Adrenal gland (tissue), 5 donors: ENCODE results near the gene GOLGA6L7.

ENCODE experiments used
- POLR2A ChIP-seq, 2 donors: fragments of 450-650 bp; IDR thresholded peaks; one replicate each; pipeline ENCODE4 v1.6.1; 2017; ENCODE audit warnings: antibody characterized with exemption in 2 of 2, mild to moderate bottlenecking in 2 of 2, moderate library complexity in 1 of 2
- TF ChIP-seq, protein P1 (sequence below), 6 experiments: fragments of 450-650 bp in 4 of 6; fragments of 200-600 bp in 2 of 6; sonication (generic) in 1 of 6; IDR thresholded peaks; 1 replicate in 5 of 6; 2 replicates in 1 of 6; pipeline versions ENCODE4 v1.5.1 to v1.8.0; 2016 to 2021; ENCODE audit warnings: antibody characterized with exemption in 6 of 6, mild to moderate bottlenecking in 2 of 6, moderate library complexity in 1 of 6
- donor health status: DM: no; HTN: no; CAD: no.

DNA sequence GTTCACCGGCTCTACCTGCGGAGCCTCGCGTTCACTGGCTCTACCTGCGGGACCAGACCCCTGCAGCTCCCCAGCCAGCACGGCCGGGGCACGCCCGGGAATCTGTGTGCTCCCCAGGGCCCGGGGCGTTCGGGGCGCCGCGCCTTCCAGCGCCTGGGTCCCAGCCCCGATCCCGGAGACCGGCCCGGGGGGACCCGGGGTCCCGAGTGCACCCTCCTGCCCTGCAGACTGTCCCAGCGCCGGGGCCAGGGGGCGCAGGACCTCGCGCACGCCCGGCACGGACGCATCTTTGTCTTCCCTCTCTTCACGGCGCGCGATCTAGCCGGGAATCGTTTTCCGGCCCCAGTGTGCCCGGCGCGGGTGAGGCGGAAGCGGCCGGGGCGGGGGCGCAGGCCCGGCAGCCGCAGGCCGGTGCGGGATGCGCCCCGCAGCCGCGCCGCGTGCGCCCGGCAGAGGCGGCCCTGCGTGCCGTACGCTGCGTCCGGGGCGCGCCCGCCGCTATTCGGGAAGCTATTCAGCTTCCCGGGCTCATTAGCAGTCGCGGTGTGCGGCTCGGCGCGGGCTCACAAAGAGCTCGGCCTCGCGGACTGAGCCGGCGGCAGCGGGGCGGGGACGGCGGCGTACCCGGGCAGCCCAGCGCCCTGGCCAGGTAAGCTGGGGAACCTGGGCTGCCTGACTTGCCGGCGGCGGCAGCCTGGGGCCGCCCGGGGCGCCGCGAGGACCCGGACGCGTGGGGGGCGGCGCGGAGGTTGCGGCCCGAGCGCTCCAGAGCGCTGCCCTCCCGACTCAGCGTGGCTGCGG, 37.4 kb upstream of the GOLGA6L7 start, which contains the start of gene APBA2:
- TF ChIP-seq, protein P1, sequence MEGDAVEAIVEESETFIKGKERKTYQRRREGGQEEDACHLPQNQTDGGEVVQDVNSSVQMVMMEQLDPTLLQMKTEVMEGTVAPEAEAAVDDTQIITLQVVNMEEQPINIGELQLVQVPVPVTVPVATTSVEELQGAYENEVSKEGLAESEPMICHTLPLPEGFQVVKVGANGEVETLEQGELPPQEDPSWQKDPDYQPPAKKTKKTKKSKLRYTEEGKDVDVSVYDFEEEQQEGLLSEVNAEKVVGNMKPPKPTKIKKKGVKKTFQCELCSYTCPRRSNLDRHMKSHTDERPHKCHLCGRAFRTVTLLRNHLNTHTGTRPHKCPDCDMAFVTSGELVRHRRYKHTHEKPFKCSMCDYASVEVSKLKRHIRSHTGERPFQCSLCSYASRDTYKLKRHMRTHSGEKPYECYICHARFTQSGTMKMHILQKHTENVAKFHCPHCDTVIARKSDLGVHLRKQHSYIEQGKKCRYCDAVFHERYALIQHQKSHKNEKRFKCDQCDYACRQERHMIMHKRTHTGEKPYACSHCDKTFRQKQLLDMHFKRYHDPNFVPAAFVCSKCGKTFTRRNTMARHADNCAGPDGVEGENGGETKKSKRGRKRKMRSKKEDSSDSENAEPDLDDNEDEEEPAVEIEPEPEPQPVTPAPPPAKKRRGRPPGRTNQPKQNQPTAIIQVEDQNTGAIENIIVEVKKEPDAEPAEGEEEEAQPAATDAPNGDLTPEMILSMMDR (IDR thresholded peaks at IDR 0.05) = no peak
- no peak for TF ChIP-seq POLR2A (IDR thresholded peaks at IDR 0.05)
